Memory B cell (primary cell): ENCODE measurements around the gene TGFBRAP1.

Experiments used
- ATAC-seq: fragments of 150-1000 bp; cut with Tn5 transposase; 2 replicates; pipeline ENCODE4 v1.10.0; 2021; ENCODE audit warnings: low read depth, mild to moderate bottlenecking, moderate library complexity
- DNase-seq, 2 donors: peaks; one replicate each; pipeline ENCODE4 v3.0.0; 2022; ENCODE audit warnings: low spot score in 2 of 2
- H3K27ac Mint-ChIP-seq: one replicate; pipeline ENCODE4 v1.8.0; 2022; ENCODE audit warnings: mild to moderate bottlenecking, moderate library complexity, mixed read lengths
- H3K27me3 Mint-ChIP-seq: one replicate; pipeline ENCODE4 v1.8.0; 2022; ENCODE audit warnings: mixed read lengths
- H3K36me3 Mint-ChIP-seq: one replicate; pipeline ENCODE4 v1.8.0; 2022; ENCODE audit warnings: mild to moderate bottlenecking, mixed read lengths
- H3K4me1 Mint-ChIP-seq: one replicate; pipeline ENCODE4 v1.8.0; 2022; ENCODE audit warnings: mixed read lengths
- H3K4me3 Mint-ChIP-seq: one replicate; pipeline ENCODE4 v1.8.0; 2022; ENCODE audit warnings: mild to moderate bottlenecking, moderate library complexity, mixed read lengths
- H3K9me3 Mint-ChIP-seq: one replicate; pipeline ENCODE4 v1.8.0; 2022; ENCODE audit warnings: mixed read lengths

TGFBRAP1 gene

GRCh38 chr2:105238664-105239240 lies 90.8 kb downstream of the TGFBRAP1 start:
- ATAC-seq (no peak), DNase-seq (no peak)
- Mint-ChIP-seq H3K27ac (no peak overlapping the region), H3K4me1 (peaks cover 19% of the 10 kb centered on the region), H3K4me3 (no peak overlapping the region), H3K36me3 (no peaks in the 10 kb centered on the region), H3K9me3 (no peaks in the 10 kb centered on the region), H3K27me3 (peaks cover 4% of the 10 kb centered on the region)

- peak overlapping the region; percentile 67 for H3K27ac Mint-ChIP-seq
- peak overlapping the region; percentile 67 for H3K4me3 Mint-ChIP-seq
- H3K27me3 Mint-ChIP-seq, result no peaks in the 10 kb centered on the region
- H3K9me3 Mint-ChIP-seq, result no peaks in the 10 kb centered on the region
- ATAC-seq, result peak; percentile 41
- peaks cover 19% of the 10 kb centered on the region for H3K4me1 Mint-ChIP-seq
- peak; percentile 14 to 15 for DNase-seq
- H3K36me3 Mint-ChIP-seq, result no peaks in the 10 kb centered on the region
These were observed 92.3 kb downstream of the TGFBRAP1 start for GRCh38 chr2:105237045-105237765.

GRCh38 chr2:105236060-105236424 lies 93.5 kb downstream of the TGFBRAP1 start:
- ATAC-seq (no peak), DNase-seq (no peak)
- Mint-ChIP-seq H3K4me3 (no peak overlapping the region), H3K27ac (no peak overlapping the region), H3K4me1 (peaks cover 19% of the 10 kb centered on the region), H3K36me3 (no peaks in the 10 kb centered on the region), H3K27me3 (no peaks in the 10 kb centered on the region), H3K9me3 (no peaks in the 10 kb centered on the region)

- Mint-ChIP-seq H3K4me3 (no peak overlapping the region), H3K36me3 (no peaks in the 10 kb centered on the region), H3K27me3 (no peaks in the 10 kb centered on the region), H3K4me1 (peaks cover 19% of the 10 kb centered on the region), H3K9me3 (no peaks in the 10 kb centered on the region), H3K27ac (no peak overlapping the region)
- ATAC-seq (peak; percentile 80), DNase-seq (peak; percentile 60 to 66)
These were observed 94.0 kb downstream of the TGFBRAP1 start for GRCh38 chr2:105235388-105236059.

- H3K27me3 Mint-ChIP-seq, result peaks cover 3% of the 10 kb centered on the region
- no peak for DNase-seq
- H3K4me1 Mint-ChIP-seq, result peaks cover 13% of the 10 kb centered on the region
- H3K36me3 Mint-ChIP-seq, result no peaks in the 10 kb centered on the region
- no peak overlapping the region for H3K27ac Mint-ChIP-seq
- H3K9me3 Mint-ChIP-seq, result peaks cover 2% of the 10 kb centered on the region
- ATAC-seq, result no peak
- H3K4me3 Mint-ChIP-seq, result no peak overlapping the region
These were observed 98.3 kb downstream of the TGFBRAP1 start for GRCh38 chr2:105231232-105231619.

GRCh38 chr2:105224444-105224843 lies 105.1 kb downstream of the TGFBRAP1 start:
- Mint-ChIP-seq H3K36me3 (no peaks in the 10 kb centered on the region), H3K27me3 (peaks cover 9% of the 10 kb centered on the region), H3K4me3 (no peak overlapping the region), H3K9me3 (peaks cover 5% of the 10 kb centered on the region), H3K4me1 (peaks cover 6% of the 10 kb centered on the region), H3K27ac (no peak overlapping the region)
- ATAC-seq (no peak), DNase-seq (no peak)

- ATAC-seq, result no peak
- peaks cover 3% of the 10 kb centered on the region for H3K9me3 Mint-ChIP-seq
These were observed 108.9 kb downstream of the TGFBRAP1 start for GRCh38 chr2:105220604-105221003.

GRCh38 chr2:105215586-105216192 lies 113.8 kb downstream of the TGFBRAP1 start:
- Mint-ChIP-seq H3K27ac (no peak overlapping the region), H3K4me1 (peaks cover 2% of the 10 kb centered on the region), H3K27me3 (peaks cover 3% of the 10 kb centered on the region), H3K9me3 (peaks cover 1% of the 10 kb centered on the region), H3K4me3 (no peak overlapping the region), H3K36me3 (no peaks in the 10 kb centered on the region)
- no peak for ATAC-seq
- DNase-seq, result no peak

More at GRCh38 chr2:105220604-105221003, 108.9 kb downstream of the TGFBRAP1 start:
- H3K4me3 Mint-ChIP-seq, result no peak overlapping the region
- no peak overlapping the region for H3K27ac Mint-ChIP-seq
- no peaks in the 10 kb centered on the region for H3K36me3 Mint-ChIP-seq
- H3K4me1 Mint-ChIP-seq, result peaks cover 5% of the 10 kb centered on the region
- DNase-seq, result no peak
- peaks cover 8% of the 10 kb centered on the region for H3K27me3 Mint-ChIP-seq
